Measurements from ENCODE around the gene PARP2.
"Not testable (repeated sequence)": the region's sequence is repeated elsewhere in the genome, so short reads cannot be mapped to it uniquely, and the experiment has no call there.

The PARP2 gene

GRCh38 chr14:20350282-20350681, 6.8 kb downstream of the PARP2 start:
- DNase-seq, result no peak

GRCh38 chr14:20350860-20351259, 7.4 kb downstream of the PARP2 start:
- no peak for DNase-seq

GRCh38 chr14:20356422-20356821, 13.0 kb downstream of the PARP2 start:
- DNase-seq, result no peak

- not testable (repeated sequence) for DNase-seq
Observed at GRCh38 chr14:20358474-20358873, 15.0 kb downstream of the PARP2 start.

GRCh38 chr14:20365928-20366327, 22.5 kb downstream of the PARP2 start:
- DNase-seq, result no peak

GRCh38 chr14:20372796-20373195, 29.4 kb downstream of the PARP2 start:
- DNase-seq, result no peak

GRCh38 chr14:20375471-20375870, 32.0 kb downstream of the PARP2 start:
- DNase-seq, result no peak

- no peak for DNase-seq
Observed at GRCh38 chr14:20376071-20376588, 32.7 kb downstream of the PARP2 start.

GRCh38 chr14:20377171-20377570, 33.7 kb downstream of the PARP2 start:
- DNase-seq, result no peak

GRCh38 chr14:20379743-20380142, 36.3 kb downstream of the PARP2 start:
- DNase-seq, result no peak

GRCh38 chr14:20380681-20381080, 37.2 kb downstream of the PARP2 start:
- no peak for DNase-seq

- no peak for DNase-seq
Observed at GRCh38 chr14:20381341-20381740, 37.9 kb downstream of the PARP2 start.

GRCh38 chr14:20382526-20382925, 39.1 kb downstream of the PARP2 start:
- no peak for DNase-seq

- DNase-seq, result no peak
Observed at GRCh38 chr14:20383032-20383431, 39.6 kb downstream of the PARP2 start.

- DNase-seq, result no peak
Observed at GRCh38 chr14:20383636-20384035, 40.2 kb downstream of the PARP2 start.

GRCh38 chr14:20384321-20384720, 40.9 kb downstream of the PARP2 start:
- no peak for DNase-seq

GRCh38 chr14:20384886-20385285, 41.5 kb downstream of the PARP2 start:
- DNase-seq, result no peak

GRCh38 chr14:20386276-20386855, 42.9 kb downstream of the PARP2 start:
- DNase-seq, result no peak

- no peak for DNase-seq
Observed at GRCh38 chr14:20387576-20387975, 44.1 kb downstream of the PARP2 start.

- no peak for DNase-seq
Observed at GRCh38 chr14:20388159-20388558, 44.7 kb downstream of the PARP2 start.

- no peak for DNase-seq
Observed at GRCh38 chr14:20391505-20391904, 48.1 kb downstream of the PARP2 start.

GRCh38 chr14:20397511-20397910, 54.1 kb downstream of the PARP2 start:
- no peak for DNase-seq

GRCh38 chr14:20400589-20400964, 57.1 kb downstream of the PARP2 start:
- DNase-seq, result no peak

- DNase-seq, result peak; percentile 38
Observed at GRCh38 chr14:20400965-20401593, 57.6 kb downstream of the PARP2 start.

- no peak for DNase-seq
Observed at GRCh38 chr14:20403521-20403920, 60.1 kb downstream of the PARP2 start.
